ENCODE measurements around the gene OSBPL7.

DNA sequence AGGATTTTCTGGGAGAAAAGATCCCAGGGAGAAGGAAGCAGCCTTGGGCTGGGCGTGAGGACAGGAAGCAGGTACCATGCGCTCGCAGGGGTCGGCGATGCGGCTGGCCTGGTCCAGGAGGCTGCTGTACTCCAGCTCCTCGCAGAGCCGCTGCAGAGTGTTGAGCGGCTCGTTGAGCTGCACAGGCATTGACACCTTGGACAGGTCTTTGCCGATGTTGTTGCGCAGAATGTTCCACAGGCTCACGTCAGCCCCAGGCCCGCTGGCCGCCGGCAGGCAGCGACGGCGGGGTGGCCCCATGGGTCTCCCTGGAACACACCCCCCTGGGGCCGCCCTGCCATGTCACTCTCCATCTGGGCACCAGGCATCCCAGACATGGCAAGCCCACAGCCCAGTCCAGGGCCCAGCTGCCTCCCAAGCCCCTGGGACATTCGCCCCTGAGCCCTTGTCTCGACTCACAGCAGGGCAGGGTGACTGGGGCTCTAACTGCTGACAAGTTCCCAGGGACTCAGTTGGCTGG, 8.0 kb downstream of the OSBPL7 start:
- no peak for TF ChIP-seq CTCF (IDR thresholded peaks at IDR 0.05; ENCODE audit: low read length)
- TF ChIP-seq EZH2 (IDR thresholded peaks at IDR 0.05; ENCODE audit: borderline replicate concordance, low read length) = no peak

All from OCI-LY1 (cell line).